ENCODE measurements around the gene STK24.

STK24 gene

GRCh38 chr13:98565726-98566565 lies 11.0 kb downstream of the STK24 start:
- H3K9ac ChIP-seq (ENCODE audit: low read depth, low read length) = no peak overlapping the region
- no peaks in the 10 kb centered on the region for H3K9me3 ChIP-seq (ENCODE audit: insufficient read depth, low read depth, low read length)
- H3K36me3 ChIP-seq (ENCODE audit: insufficient read depth, low read depth, low read length) = no peaks in the 10 kb centered on the region
- no peak overlapping the region for H3K27ac ChIP-seq (ENCODE audit: low read length)
- H3K27me3 ChIP-seq (ENCODE audit: insufficient read depth, low read length) = no peaks in the 10 kb centered on the region
- H3K4me3 ChIP-seq (ENCODE audit: low read length) = no peak overlapping the region
- peaks cover 36% of the 10 kb centered on the region for H3K4me1 ChIP-seq (ENCODE audit: insufficient read depth, low read length)

GRCh38 chr13:98564204-98564603 lies 12.7 kb downstream of the STK24 start:
- Histone ChIP-seq H3K27ac (ENCODE audit: low read length) (no peak overlapping the region), H3K27me3 (ENCODE audit: insufficient read depth, low read length) (no peaks in the 10 kb centered on the region), H3K4me1 (ENCODE audit: insufficient read depth, low read length) (peaks cover 34% of the 10 kb centered on the region), H3K9me3 (ENCODE audit: insufficient read depth, low read depth, low read length) (no peaks in the 10 kb centered on the region), H3K36me3 (ENCODE audit: insufficient read depth, low read depth, low read length) (no peaks in the 10 kb centered on the region), H3K4me3 (ENCODE audit: low read length) (no peak overlapping the region), H3K9ac (ENCODE audit: low read depth, low read length) (no peak overlapping the region; the same call in 1 of the 2 replicates)

GRCh38 chr13:98563071-98563470 lies 13.8 kb downstream of the STK24 start:
- no peaks in the 10 kb centered on the region for H3K36me3 ChIP-seq (ENCODE audit: insufficient read depth, low read depth, low read length)
- no peak overlapping the region for H3K27ac ChIP-seq (ENCODE audit: low read length)
- no peak overlapping the region for H3K9ac ChIP-seq (ENCODE audit: low read depth, low read length)
- no peak overlapping the region for H3K4me3 ChIP-seq (ENCODE audit: low read length)
- H3K27me3 ChIP-seq (ENCODE audit: insufficient read depth, low read length) = no peaks in the 10 kb centered on the region
- H3K9me3 ChIP-seq (ENCODE audit: insufficient read depth, low read depth, low read length) = no peaks in the 10 kb centered on the region
- H3K4me1 ChIP-seq (ENCODE audit: insufficient read depth, low read length) = peaks cover 42% of the 10 kb centered on the region

- H3K36me3 ChIP-seq (ENCODE audit: insufficient read depth, low read depth, low read length) = no peaks in the 10 kb centered on the region
- H3K9me3 ChIP-seq (ENCODE audit: insufficient read depth, low read depth, low read length) = no peaks in the 10 kb centered on the region
- H3K27me3 ChIP-seq (ENCODE audit: insufficient read depth, low read length) = no peaks in the 10 kb centered on the region
- no peak overlapping the region for H3K4me3 ChIP-seq (ENCODE audit: low read length)
- peak overlapping the region; percentile 42; the same call in 1 of the 2 replicates for H3K9ac ChIP-seq (ENCODE audit: low read depth, low read length)
- H3K4me1 ChIP-seq (ENCODE audit: insufficient read depth, low read length) = peaks cover 29% of the 10 kb centered on the region
- H3K27ac ChIP-seq (ENCODE audit: low read length) = peak overlapping the region; percentile 8
Measured at GRCh38 chr13:98559169-98559568, 17.7 kb downstream of the STK24 start.

DNA sequence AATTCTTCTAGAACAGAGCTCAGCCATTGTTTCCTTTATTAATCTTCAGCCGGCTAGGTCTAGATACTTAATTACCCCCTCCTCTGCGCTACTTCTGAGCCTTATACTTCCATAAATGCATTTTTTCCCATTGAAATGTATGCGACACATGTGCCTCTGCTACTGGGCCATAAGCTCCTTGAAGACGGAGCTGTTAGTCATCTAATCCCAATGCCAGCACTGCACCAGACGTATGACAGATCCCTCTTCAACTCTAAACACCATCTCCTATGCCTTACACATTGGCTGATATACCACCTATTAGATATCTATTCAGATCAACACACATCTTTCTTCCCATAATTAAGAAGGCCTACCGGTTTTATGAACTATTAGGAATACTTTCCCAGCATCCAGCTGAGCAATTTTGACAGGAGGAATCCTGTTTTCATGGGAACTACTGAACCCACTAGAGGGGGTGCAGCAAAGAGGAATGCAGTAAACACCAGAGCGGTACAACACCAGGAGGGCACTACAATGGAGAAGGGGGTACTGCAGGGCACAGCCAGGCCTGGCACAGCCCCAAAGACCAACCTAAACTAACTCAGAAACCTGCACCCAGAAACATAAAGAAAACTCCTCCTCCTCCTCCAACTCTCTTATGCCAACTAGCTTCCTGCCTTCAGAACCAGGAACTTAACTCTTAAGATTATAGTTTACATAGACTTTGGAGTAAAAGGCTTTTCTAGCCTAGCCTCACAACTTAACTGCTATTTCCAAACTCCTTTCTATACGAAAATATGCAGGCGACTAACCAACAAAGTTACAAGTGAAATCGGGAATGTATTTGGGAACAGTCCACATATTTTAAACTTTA lies 18.7 kb downstream of the STK24 start:
- no peak overlapping the region for H3K9ac ChIP-seq (ENCODE audit: low read depth, low read length)
- no peak overlapping the region for H3K27ac ChIP-seq (ENCODE audit: low read length)
- peaks cover 22% of the 10 kb centered on the region for H3K4me1 ChIP-seq (ENCODE audit: insufficient read depth, low read length)

GRCh38 chr13:98556968-98557631 lies 19.8 kb downstream of the STK24 start:
- Histone ChIP-seq H3K27me3 (ENCODE audit: insufficient read depth, low read length) (no peaks in the 10 kb centered on the region), H3K9ac (ENCODE audit: low read depth, low read length) (no peak overlapping the region), H3K4me1 (ENCODE audit: insufficient read depth, low read length) (peaks cover 19% of the 10 kb centered on the region), H3K36me3 (ENCODE audit: insufficient read depth, low read depth, low read length) (no peaks in the 10 kb centered on the region), H3K9me3 (ENCODE audit: insufficient read depth, low read depth, low read length) (no peaks in the 10 kb centered on the region), H3K4me3 (ENCODE audit: low read length) (no peak overlapping the region), H3K27ac (ENCODE audit: low read length) (no peak overlapping the region)

More for the DNA sequence above, 18.7 kb downstream of the STK24 start:
- Histone ChIP-seq H3K36me3 (ENCODE audit: insufficient read depth, low read depth, low read length) (no peaks in the 10 kb centered on the region), H3K4me3 (ENCODE audit: low read length) (no peak overlapping the region), H3K27me3 (ENCODE audit: insufficient read depth, low read length) (no peaks in the 10 kb centered on the region), H3K9me3 (ENCODE audit: insufficient read depth, low read depth, low read length) (no peaks in the 10 kb centered on the region)

DNA sequence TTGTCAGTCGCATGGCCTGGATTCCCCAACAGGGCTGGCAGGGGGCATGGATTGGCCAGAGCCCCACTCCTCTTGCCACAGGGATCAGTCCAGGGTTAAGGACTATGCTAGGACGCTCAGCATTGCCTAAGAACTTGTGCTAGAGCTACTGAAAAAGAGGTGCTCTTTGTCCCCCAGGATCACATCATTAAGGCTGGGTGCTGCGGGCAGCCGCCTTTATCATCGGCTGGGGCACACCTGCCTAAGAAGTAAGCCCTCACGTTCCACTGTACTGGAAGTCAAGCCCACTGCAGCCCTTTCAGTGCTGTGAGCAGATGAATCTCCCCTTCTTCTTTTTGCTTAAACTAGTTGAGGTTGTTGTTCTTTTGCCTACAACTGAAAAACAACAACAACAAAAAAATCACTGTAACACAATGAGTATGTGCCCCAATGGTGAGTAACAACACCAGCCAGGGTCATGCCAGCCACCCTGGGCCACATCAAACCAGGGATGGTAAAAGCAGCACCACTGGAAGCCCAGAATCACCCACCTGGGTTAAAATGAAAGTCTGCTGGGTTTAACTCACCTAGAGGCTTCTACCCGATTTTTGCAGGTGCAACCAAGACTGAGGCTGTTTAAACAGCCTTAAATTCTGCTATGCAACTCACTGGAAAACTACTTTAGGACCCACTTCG lies 20.6 kb downstream of the STK24 start:
- Histone ChIP-seq H3K27ac (ENCODE audit: low read length) (no peak overlapping the region), H3K27me3 (ENCODE audit: insufficient read depth, low read length) (no peaks in the 10 kb centered on the region), H3K36me3 (ENCODE audit: insufficient read depth, low read depth, low read length) (0 out of 2 replicates have a peak, but pooled peaks cover 5% of the 10 kb centered on the region), H3K4me3 (ENCODE audit: low read length) (no peak overlapping the region), H3K9ac (ENCODE audit: low read depth, low read length) (no peak overlapping the region), H3K9me3 (ENCODE audit: insufficient read depth, low read depth, low read length) (no peaks in the 10 kb centered on the region), H3K4me1 (ENCODE audit: insufficient read depth, low read length) (peaks cover 19% of the 10 kb centered on the region)

DNA sequence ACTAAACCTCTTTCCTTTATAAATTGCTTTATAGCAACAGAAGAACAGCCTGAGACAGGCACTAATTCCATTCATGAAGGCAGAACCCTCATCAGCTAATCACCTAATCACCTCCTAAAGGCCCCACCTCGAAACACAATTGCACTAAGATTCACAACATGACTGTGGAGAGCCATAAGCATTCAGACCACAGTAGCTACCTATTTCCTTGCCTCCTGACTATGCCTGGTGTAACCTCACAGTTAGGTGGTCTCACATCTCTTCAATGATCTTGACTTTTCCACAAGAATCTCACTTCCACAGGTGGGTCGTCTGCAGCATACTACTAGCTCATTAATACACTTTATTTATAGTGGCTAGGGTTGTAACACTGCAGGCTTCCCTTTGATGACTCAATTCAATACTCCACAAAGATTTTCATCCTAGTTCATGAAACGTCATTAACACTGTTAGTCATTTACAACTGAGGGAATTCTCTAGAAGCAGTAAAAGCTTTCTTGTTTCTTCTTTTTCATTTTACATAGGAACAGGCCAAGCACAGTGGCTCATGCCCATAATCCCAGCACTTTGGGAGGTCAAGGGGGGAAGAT lies 27.1 kb downstream of the STK24 start:
- H3K4me1 ChIP-seq (ENCODE audit: insufficient read depth, low read length) = no peaks in the 10 kb centered on the region; the same call in 1 of the 2 replicates
- H3K27me3 ChIP-seq (ENCODE audit: insufficient read depth, low read length) = no peaks in the 10 kb centered on the region
- H3K9ac ChIP-seq (ENCODE audit: low read depth, low read length) = no peak overlapping the region
- H3K9me3 ChIP-seq (ENCODE audit: insufficient read depth, low read depth, low read length) = no peaks in the 10 kb centered on the region
- H3K4me3 ChIP-seq (ENCODE audit: low read length) = no peak overlapping the region
- peaks cover 19% of the 10 kb centered on the region for H3K36me3 ChIP-seq (ENCODE audit: insufficient read depth, low read depth, low read length)
- no peak overlapping the region for H3K27ac ChIP-seq (ENCODE audit: low read length)

DNA sequence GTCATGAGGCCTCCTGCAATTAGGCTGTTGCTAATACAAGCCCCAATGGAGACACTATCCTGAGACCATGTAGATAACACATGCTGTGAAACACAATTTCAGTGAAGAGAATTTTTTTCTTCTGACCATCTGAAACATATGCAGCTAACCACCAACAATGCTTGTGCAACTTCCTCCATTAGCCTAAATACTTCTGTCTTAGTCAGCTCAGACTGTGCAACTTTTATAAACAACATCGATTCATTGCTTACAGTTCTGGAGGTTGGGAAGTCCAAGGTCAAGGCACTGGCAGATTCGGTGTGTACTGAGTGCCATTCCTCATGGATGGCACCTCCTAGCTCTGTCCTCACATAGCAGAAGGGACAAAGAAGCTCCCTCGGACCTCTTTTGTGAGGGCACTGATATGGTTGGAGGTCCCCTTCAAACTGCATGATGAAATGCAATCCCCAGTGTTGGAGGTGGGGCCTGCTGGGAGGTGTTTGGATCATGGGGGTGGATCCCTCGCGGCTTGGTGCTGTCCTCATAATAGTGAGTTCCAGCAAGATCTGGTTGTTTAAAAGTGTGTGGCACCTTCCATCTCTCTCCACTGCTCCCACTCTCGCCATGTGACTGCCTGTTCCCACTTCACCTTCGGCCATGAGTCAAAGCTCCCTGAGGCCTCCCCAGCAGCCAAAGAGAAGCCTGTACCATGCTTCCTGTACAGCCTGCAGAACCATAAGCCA lies 27.7 kb downstream of the STK24 start:
- Histone ChIP-seq H3K4me3 (ENCODE audit: low read length) (no peak overlapping the region), H3K36me3 (ENCODE audit: insufficient read depth, low read depth, low read length) (peaks cover 19% of the 10 kb centered on the region), H3K9me3 (ENCODE audit: insufficient read depth, low read depth, low read length) (no peaks in the 10 kb centered on the region), H3K27me3 (ENCODE audit: insufficient read depth, low read length) (no peaks in the 10 kb centered on the region), H3K4me1 (ENCODE audit: insufficient read depth, low read length) (peaks cover 6% of the 10 kb centered on the region; the same call in 1 of the 2 replicates), H3K27ac (ENCODE audit: low read length) (no peak overlapping the region), H3K9ac (ENCODE audit: low read depth, low read length) (no peak overlapping the region)

- H3K27me3 ChIP-seq (ENCODE audit: insufficient read depth, low read length) = no peaks in the 10 kb centered on the region
- peaks cover 19% of the 10 kb centered on the region for H3K36me3 ChIP-seq (ENCODE audit: insufficient read depth, low read depth, low read length)
- no peak overlapping the region for H3K27ac ChIP-seq (ENCODE audit: low read length)
- no peak overlapping the region for H3K9ac ChIP-seq (ENCODE audit: low read depth, low read length)
- H3K9me3 ChIP-seq (ENCODE audit: insufficient read depth, low read depth, low read length) = no peaks in the 10 kb centered on the region
- peaks cover 15% of the 10 kb centered on the region for H3K4me1 ChIP-seq (ENCODE audit: insufficient read depth, low read length)
- no peak overlapping the region for H3K4me3 ChIP-seq (ENCODE audit: low read length)
Measured at GRCh38 chr13:98548230-98548629, 28.7 kb downstream of the STK24 start.

All from iPS-20b (cell line).